ENCODE measurements around the gene RPS6KA3.

DNA sequence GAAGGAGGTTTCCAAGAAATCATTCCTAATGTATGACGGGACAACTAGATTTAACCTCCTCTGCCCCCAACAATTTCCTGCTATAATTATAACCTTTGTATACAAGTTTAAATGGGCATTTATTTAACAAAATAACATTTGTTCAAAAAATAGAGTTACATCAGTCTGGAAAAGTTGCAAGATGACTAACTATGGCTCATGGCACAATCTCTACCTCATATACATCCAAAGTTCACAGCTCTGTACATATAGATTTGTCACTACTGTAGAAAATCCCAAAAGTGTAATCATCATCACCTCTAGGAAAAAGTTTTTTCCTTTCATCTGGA, 3.8 kb upstream of the RPS6KA3 start:
- TF ChIP-seq POLR2A (IDR thresholded peaks at IDR 0.05) (no peak), CTCF (IDR thresholded peaks at IDR 0.05 in 4 of 5, conservative IDR thresholded peaks at IDR 0.05 in 1 of 5) (no peak)
